Small intestine (tissue), 4 donors: Measurements from ENCODE around the gene RNF19B. TPM values are rescaled to one million over a fixed set of nuclear protein-coding genes. Genes with fewer than 3 reads are reported as not detected.

Source experiments
- polyA plus RNA-seq, 4 donors: library from polyadenylated mRNA; stranded (reverse) in 3 of 4; unstranded in 1 of 4; fragments of 200-250 nt in 3 of 4; fragments of 120-200 nt in 1 of 4; gene quantifications; one replicate each; pipeline versions ENCODE4 v1.2.1 to v1.2.3, GENCODE V29; 2013
- donor health status: healthy with polysubstance abuse.
- donor health status: Bipolar disorder and iron deficiency.
- donor health status: healthy.

The RNF19B gene
- polyA plus RNA-seq, 4 donors = 20.8 to 29.2 (median 28.9) TPM

Other genes with a start within 250 kb of the RNF19B start
- gene YARS1, start 147.5 kb downstream of the RNF19B start, polyA plus RNA-seq = 10 to 100 TPM; 39.4 to 79.9 (median 54.9) TPM
- gene S100PBP, start 147.2 kb downstream of the RNF19B start, polyA plus RNA-seq = 10 to 100 TPM in 1 of 4 donors, 1 to 10 TPM in 3; 4.3 to 23.5 (median 7.2) TPM
- gene FNDC5, start 93.9 kb downstream of the RNF19B start, polyA plus RNA-seq = 1 to 10 TPM in 3 of 4 donors, not detected in 1; 1.1 to 5.5 (median 1.2) TPM
- gene HPCA, start 78.3 kb downstream of the RNF19B start, polyA plus RNA-seq = 1 to 10 TPM in 2 of 4 donors, under 1 TPM in 1, not detected in 1; 0.96 to 2.9 (median 1.6) TPM
- gene TMEM54, start 63.4 kb downstream of the RNF19B start, polyA plus RNA-seq = 100 to 1,000 TPM in 3 of 4 donors, 10 to 100 TPM in 1; 42.6 to 414 (median 241) TPM
- 100 to 1,000 TPM; 180 to 210 (median 205) TPM for gene AK2, start 72.1 kb upstream of the RNF19B start, polyA plus RNA-seq
- 1 to 10 TPM in 3 of 4 donors, not detected in 1; 1.1 to 1.6 (median 1.5) TPM for gene AZIN2, start 116.3 kb upstream of the RNF19B start, polyA plus RNA-seq
- 1 to 10 TPM; 2.4 to 3.6 (median 2.8) TPM for gene TRIM62, start 217.2 kb upstream of the RNF19B start, polyA plus RNA-seq